SK-N-DZ (cell line): ENCODE results near the gene SV2C.
A peak's percentile ranks its signal among the peaks of the same experiment; 100 is the strongest.

Experiments
- DNase-seq: peaks from one replicate; pipeline ENCODE4 v3.0.0-alpha.2; 2015; ENCODE audit warnings: low spot score

SV2C gene

GRCh38 chr5:76250463-76250862 lies 167.3 kb downstream of the SV2C start:
- DNase-seq = no peak

GRCh38 chr5:76251656-76252055 lies 168.5 kb downstream of the SV2C start:
- DNase-seq = no peak

- no peak for DNase-seq
Observed at GRCh38 chr5:76252437-76252836, 169.3 kb downstream of the SV2C start.

GRCh38 chr5:76256116-76256889 lies 173.1 kb downstream of the SV2C start:
- peak; percentile 64 for DNase-seq

- DNase-seq = no peak
Observed at GRCh38 chr5:76257225-76257833, 174.1 kb downstream of the SV2C start.

GRCh38 chr5:76257897-76258296 lies 174.7 kb downstream of the SV2C start:
- no peak for DNase-seq

GRCh38 chr5:76264681-76265080 lies 181.5 kb downstream of the SV2C start:
- no peak for DNase-seq

GRCh38 chr5:76269259-76269931 lies 186.2 kb downstream of the SV2C start:
- DNase-seq = no peak

GRCh38 chr5:76269932-76270610 lies 186.9 kb downstream of the SV2C start:
- no peak for DNase-seq

GRCh38 chr5:76271836-76272235 lies 188.7 kb downstream of the SV2C start:
- no peak for DNase-seq

- no peak for DNase-seq
Observed at GRCh38 chr5:76273206-76273885, 190.2 kb downstream of the SV2C start.

GRCh38 chr5:76274571-76274970 lies 191.4 kb downstream of the SV2C start:
- no peak for DNase-seq

GRCh38 chr5:76277736-76278135 lies 194.6 kb downstream of the SV2C start:
- DNase-seq = no peak

GRCh38 chr5:76278261-76278789 lies 195.1 kb downstream of the SV2C start:
- no peak for DNase-seq

- DNase-seq = no peak
Observed at GRCh38 chr5:76280494-76280893, 197.3 kb downstream of the SV2C start.

- DNase-seq = no peak
Observed at GRCh38 chr5:76283670-76284069, 200.5 kb downstream of the SV2C start.

- no peak for DNase-seq
Observed at GRCh38 chr5:76289692-76290091, 206.5 kb downstream of the SV2C start.

GRCh38 chr5:76290321-76290757 lies 207.2 kb downstream of the SV2C start:
- DNase-seq = no peak

GRCh38 chr5:76291305-76292077 lies 208.3 kb downstream of the SV2C start:
- no peak for DNase-seq

- DNase-seq = no peak
Observed at GRCh38 chr5:76292620-76293322, 209.6 kb downstream of the SV2C start.
